CD8-positive, alpha-beta memory T cell (primary cell): ENCODE results near the gene SLC26A3. TPM values are rescaled to one million over a fixed set of nuclear protein-coding genes. Genes with fewer than 3 reads are reported as not detected.

Experiments
- CTCF ChIA-PET: fragments of 350-600 bp; sonication (Branson Sonifier 250); formaldehyde crosslinking; loops from one replicate; lab custom pipeline; 2021; ENCODE audit warnings: antibody characterized with exemption; lab: Charles Lee
- POLR2A ChIA-PET: fragments of 350-600 bp; sonication (Branson Sonifier 250); formaldehyde crosslinking; loops from one replicate; lab custom pipeline; 2021; ENCODE audit warnings: antibody characterized with exemption; lab: Charles Lee
- DNase-seq, 5 donors: peaks; one replicate each; pipeline versions ENCODE4 v3.0.0 to v3.0.0-alpha.2; 2020 to 2022; ENCODE audit warnings: mixed read lengths in 1 of 5
- H3K27ac ChIP-seq: one replicate; pipeline ENCODE4 v1.7.0; 2013; ENCODE audit warnings: low read depth, mild to moderate bottlenecking, low read length, moderate library complexity
- H3K27me3 ChIP-seq: 2 replicates; pipeline ENCODE4 v1.7.0; 2013; ENCODE audit warnings: low read length, mild to moderate bottlenecking; ENCODE audit not compliant: insufficient read depth, poor library complexity, severe bottlenecking
- H3K36me3 ChIP-seq: 2 replicates; pipeline ENCODE4 v1.7.0; 2013; ENCODE audit warnings: mild to moderate bottlenecking, low read length, moderate library complexity; ENCODE audit not compliant: insufficient read depth
- H3K4me1 ChIP-seq: 2 replicates; pipeline ENCODE4 v1.7.0; 2013; ENCODE audit warnings: mild to moderate bottlenecking, low read length, moderate library complexity; ENCODE audit not compliant: insufficient read depth
- H3K4me3 ChIP-seq: 2 replicates; pipeline ENCODE4 v1.7.0; 2013; ENCODE audit warnings: mild to moderate bottlenecking, low read length
- H3K9me3 ChIP-seq: 2 replicates; pipeline ENCODE4 v1.7.0; 2013; ENCODE audit warnings: mild to moderate bottlenecking, low read length
- H3K27ac Mint-ChIP-seq, 8 donors: one replicate each; pipeline ENCODE4 v1.8.0; 2020 to 2021; ENCODE audit warnings: mixed read lengths in 8 of 8, mild to moderate bottlenecking in 6 of 8, inconsistent platforms in 3 of 8, moderate library complexity in 3 of 8
- H3K27me3 Mint-ChIP-seq, 2 donors: one replicate each; pipeline ENCODE4 v1.8.0; 2020 to 2021; ENCODE audit warnings: mixed read lengths in 2 of 2, mild to moderate bottlenecking in 1 of 2, moderate library complexity in 1 of 2
- H3K36me3 Mint-ChIP-seq, 3 donors: one replicate each; pipeline ENCODE4 v1.8.0; 2020 to 2021; ENCODE audit warnings: mixed read lengths in 3 of 3, inconsistent platforms in 1 of 3, mild to moderate bottlenecking in 1 of 3
- H3K4me1 Mint-ChIP-seq, 3 donors: one replicate each; pipeline ENCODE4 v1.8.0; 2020 to 2021; ENCODE audit warnings: mixed read lengths in 3 of 3, inconsistent platforms in 1 of 3, mild to moderate bottlenecking in 1 of 3
- H3K4me3 Mint-ChIP-seq, 7 donors: one replicate each; pipeline ENCODE4 v1.8.0; 2020 to 2021; ENCODE audit warnings: mixed read lengths in 7 of 7, mild to moderate bottlenecking in 6 of 7, moderate library complexity in 4 of 7, inconsistent platforms in 2 of 7
- H3K9me3 Mint-ChIP-seq, 5 donors: one replicate each; pipeline ENCODE4 v1.8.0; 2020 to 2022; ENCODE audit warnings: mixed read lengths in 5 of 5, mild to moderate bottlenecking in 3 of 5, moderate library complexity in 2 of 5, inconsistent platforms in 1 of 5
- polyA plus RNA-seq: library from polyadenylated mRNA; unstranded; fragments of 300-500 nt; fragmentation: Illumina TruSeq; gene quantifications from one replicate; pipeline ENCODE4 v1.2.3, GENCODE V29; 2021
- total RNA-seq, 2 experiments: library from RNA; stranded (reverse); gene quantifications; one replicate each; pipeline ENCODE4 v1.2.3, GENCODE V29; 2021

The SLC26A3 gene
- total and polyA plus RNA-seq, 3 experiments from 2014 or later = not detected

DNA sequence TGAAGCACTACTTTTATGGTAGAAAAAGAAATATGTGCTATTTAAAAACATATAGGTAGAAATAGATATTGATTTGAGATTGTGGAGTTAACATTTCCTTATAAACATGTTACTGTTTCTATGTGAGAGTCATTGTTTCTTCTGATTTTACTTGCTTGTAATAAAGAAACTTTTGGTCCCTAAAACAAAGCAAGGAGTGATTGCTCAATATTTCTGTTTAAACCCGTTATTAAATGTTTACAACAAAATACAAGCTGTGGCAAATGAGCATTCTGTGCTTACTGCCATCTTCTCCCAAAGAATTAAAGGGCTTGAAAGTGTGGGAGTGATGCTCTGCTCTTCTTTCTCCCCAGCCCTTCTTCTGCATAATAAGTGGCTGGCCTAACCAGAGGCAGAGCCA lies 81.7 kb downstream of the SLC26A3 start:
- H3K9me3 Mint-ChIP-seq = no peaks in the 10 kb centered on the region
- no peaks in the 10 kb centered on the region for H3K27me3 ChIP-seq
- no peak overlapping the region for H3K4me3 ChIP-seq
- DNase-seq = no peak
- CTCF ChIA-PET = no interaction called here
- H3K9me3 ChIP-seq = no peaks in the 10 kb centered on the region
- no peaks in the 10 kb centered on the region for H3K36me3 Mint-ChIP-seq
- peaks cover 0 to 4% of the 10 kb centered on the region in 2 donors for H3K27me3 Mint-ChIP-seq
- no peak overlapping the region for H3K27ac ChIP-seq
- POLR2A ChIA-PET = no interaction called here
- H3K4me1 ChIP-seq = no peaks in the 10 kb centered on the region
- no peaks in the 10 kb centered on the region for H3K4me1 Mint-ChIP-seq
- H3K4me3 Mint-ChIP-seq = no peak overlapping the region
- no peak overlapping the region for H3K27ac Mint-ChIP-seq
- H3K36me3 ChIP-seq = no peaks in the 10 kb centered on the region

GRCh38 chr7:107718456-107719193 lies 84.4 kb downstream of the SLC26A3 start:
- ChIA-PET CTCF (interaction anchor here (1.5 to 1.8 kb wide), 2 partner anchors 25 to 156 kb away, joined by 4 to 10 read pairs; partner anchors contain the start of gene CBLL1), POLR2A (no interaction called here)
- Mint-ChIP-seq H3K4me3 (no peak overlapping the region), H3K27ac (no peak overlapping the region), H3K9me3 (no peaks in the 10 kb centered on the region), H3K4me1 (no peaks in the 10 kb centered on the region), H3K36me3 (no peaks in the 10 kb centered on the region), H3K27me3 (peaks cover 0 to 10% of the 10 kb centered on the region in 2 donors)
- no peaks in the 10 kb centered on the region for H3K27me3 ChIP-seq
- H3K4me3 ChIP-seq = no peak overlapping the region
- H3K36me3 ChIP-seq = no peaks in the 10 kb centered on the region
- DNase-seq = no peak
- no peak overlapping the region for H3K27ac ChIP-seq
- H3K9me3 ChIP-seq = no peaks in the 10 kb centered on the region
- H3K4me1 ChIP-seq = no peaks in the 10 kb centered on the region

- H3K27ac Mint-ChIP-seq = no peak overlapping the region
- Histone ChIP-seq H3K9me3 (no peaks in the 10 kb centered on the region), H3K27me3 (no peaks in the 10 kb centered on the region), H3K36me3 (no peaks in the 10 kb centered on the region), H3K27ac (no peak overlapping the region), H3K4me3 (no peak overlapping the region), H3K4me1 (no peaks in the 10 kb centered on the region)
- POLR2A ChIA-PET = no interaction called here
- no peaks in the 10 kb centered on the region for H3K9me3 Mint-ChIP-seq
- peaks cover 0 to 13% of the 10 kb centered on the region in 2 donors for H3K27me3 Mint-ChIP-seq
- DNase-seq = no peak
- H3K4me1 Mint-ChIP-seq = no peaks in the 10 kb centered on the region
- CTCF ChIA-PET = no interaction called here
- no peak overlapping the region for H3K4me3 Mint-ChIP-seq
- H3K36me3 Mint-ChIP-seq = no peaks in the 10 kb centered on the region
These were observed 87.5 kb downstream of the SLC26A3 start for GRCh38 chr7:107715531-107715930.

Other genes with a start within 250 kb of the SLC26A3 start
- 10 to 100 TPM; 29.2 to 38.9 TPM for gene COG5, start 239.3 kb downstream of the SLC26A3 start, total RNA-seq
- 39.4 TPM for gene COG5, start 239.3 kb downstream of the SLC26A3 start, polyA plus RNA-seq
- gene DUS4L, start 239.3 kb downstream of the SLC26A3 start, total RNA-seq = 10 to 100 TPM; 11.6 TPM
- gene DUS4L, start 239.3 kb downstream of the SLC26A3 start, polyA plus RNA-seq = 6.6 TPM
- gene BCAP29, start 223.0 kb downstream of the SLC26A3 start, total RNA-seq = 10 to 100 TPM; 46.5 to 48.7 TPM
- gene BCAP29, start 223.0 kb downstream of the SLC26A3 start, polyA plus RNA-seq = 44.6 TPM
- 1 to 10 TPM in 1 of 2 experiments, under 1 TPM in 1; 0.78 to 2.1 TPM for gene SLC26A4, start 142.4 kb downstream of the SLC26A3 start, total RNA-seq
- not detected for gene SLC26A4, start 142.4 kb downstream of the SLC26A3 start, polyA plus RNA-seq
- 10 to 100 TPM; 42.7 to 49.3 TPM for gene CBLL1, start 59.1 kb downstream of the SLC26A3 start, total RNA-seq
- 89.7 TPM for gene CBLL1, start 59.1 kb downstream of the SLC26A3 start, polyA plus RNA-seq
- 100 to 1,000 TPM; 121 TPM for gene DLD, start 88.0 kb upstream of the SLC26A3 start, total RNA-seq
- gene DLD, start 88.0 kb upstream of the SLC26A3 start, polyA plus RNA-seq = 53.4 TPM
- gene LAMB1, start 199.9 kb upstream of the SLC26A3 start, total RNA-seq = not detected
- 0.44 TPM for gene LAMB1, start 199.9 kb upstream of the SLC26A3 start, polyA plus RNA-seq